OCI-LY7 (cell line): ENCODE data around the gene GCM1. TPM values are rescaled to one million over a fixed set of nuclear protein-coding genes. Genes with fewer than 3 reads are reported as not detected.

Experiments used
- BruUV-seq: library from RNA; stranded (reverse); fragments of 400-500 nt; replicated peaks from 2 replicates; lab custom pipeline; 2021; lab: Mats Ljungman, UMichigan
- CTCF ChIA-PET: fragments of 300-600 bp; sonication (Branson Sonifier 250); formaldehyde crosslinking; loops from one replicate; lab custom pipeline; 2022; ENCODE audit warnings: antibody characterized with exemption; ENCODE audit not compliant: unreplicated experiment; lab: Charles Lee
- POLR2A ChIA-PET: fragments of 300-600 bp; sonication (Branson Sonifier 250); formaldehyde crosslinking; loops from one replicate; lab custom pipeline; 2022; ENCODE audit warnings: antibody characterized with exemption; lab: Charles Lee
- DNase-seq: peaks from one replicate; pipeline ENCODE4 v3.0.0-alpha.2; 2015; ENCODE audit warnings: low spot score
- H2AFZ ChIP-seq: fragments of 200-600 bp; sonication (generic), shearing (Covaris generic); 2 replicates; pipeline ENCODE4 v1.6.1; 2014; ENCODE audit warnings: mild to moderate bottlenecking, antibody characterized with exemption, low read length, moderate library complexity
- H3K27ac ChIP-seq: fragments of 200-600 bp; sonication (generic); 2 replicates; pipeline ENCODE4 v1.5.1; 2014; ENCODE audit warnings: mixed run types, low read depth, mild to moderate bottlenecking, moderate library complexity, low read length, inconsistent platforms; ENCODE audit not compliant: poor library complexity, severe bottlenecking
- H3K36me3 ChIP-seq: fragments of 200-600 bp; sonication (generic); 2 replicates; pipeline ENCODE4 v1.6.1; 2014; ENCODE audit warnings: mild to moderate bottlenecking, antibody characterized with exemption, low read length, moderate library complexity, mixed read lengths; ENCODE audit not compliant: insufficient read depth
- H3K4me1 ChIP-seq: fragments of 200-600 bp; sonication (generic); 2 replicates; pipeline ENCODE4 v1.5.1; 2014; ENCODE audit warnings: mild to moderate bottlenecking, low read length; ENCODE audit not compliant: insufficient read depth, poor library complexity, severe bottlenecking
- H3K4me2 ChIP-seq: fragments of 200-600 bp; sonication (generic); 2 replicates; pipeline ENCODE4 v1.6.1; 2014; ENCODE audit warnings: mild to moderate bottlenecking, low read length
- H3K4me3 ChIP-seq: fragments of 200-600 bp; sonication (generic); 2 replicates; pipeline ENCODE4 v1.5.1; 2014; ENCODE audit warnings: mild to moderate bottlenecking, low read depth, low read length; ENCODE audit not compliant: poor library complexity, severe bottlenecking
- H3K79me2 ChIP-seq: fragments of 200-600 bp; sonication (generic); 2 replicates; pipeline ENCODE4 v1.6.1; 2016; ENCODE audit warnings: low read depth, mild to moderate bottlenecking, low read length, moderate library complexity, mixed read lengths; ENCODE audit not compliant: insufficient read depth
- H3K9me2 ChIP-seq: fragments of 200-600 bp; sonication (generic); 2 replicates; pipeline ENCODE4 v1.6.1; 2016; ENCODE audit warnings: mild to moderate bottlenecking, low read length, mixed read lengths; ENCODE audit not compliant: insufficient read depth
- H3K9me3 ChIP-seq: fragments of 200-600 bp; sonication (generic); 2 replicates; pipeline ENCODE4 v1.6.1; 2014; ENCODE audit warnings: mild to moderate bottlenecking, mixed run types, low read length, mixed read lengths
- H4K20me1 ChIP-seq: fragments of 200-600 bp; sonication (generic); 2 replicates; pipeline ENCODE4 v1.6.1; 2014; ENCODE audit warnings: mild to moderate bottlenecking, antibody characterized with exemption, low read length, moderate library complexity, mixed read lengths; ENCODE audit not compliant: insufficient read depth
- CTCF ChIP-seq: fragments of 200-600 bp; sonication (generic); conservative IDR thresholded peaks from 2 replicates; pipeline ENCODE4 v1.5.1; 2014; ENCODE audit warnings: mild to moderate bottlenecking, antibody characterized with exemption, low read length, moderate library complexity, mixed read lengths
- EZH2phosphoT487 ChIP-seq: fragments of 200-600 bp; sonication (generic); IDR thresholded peaks from 2 replicates; pipeline ENCODE4 v1.6.1; 2018; ENCODE audit warnings: low read depth, borderline replicate concordance, mild to moderate bottlenecking, mixed run types, antibody characterized with exemption, low read length, moderate library complexity, mixed read lengths
- intact Hi-C: fragments of 100-400 bp; cut with micrococcal nuclease; formaldehyde crosslinking; loops from one replicate; pipeline ENCODE4 v1.10.0; 2022; ENCODE audit not compliant: unreplicated experiment
- total RNA-seq, 2 experiments: library from RNA; depleted of rRNA in 1 of 2; stranded (reverse); fragments of >200 nt in 1 of 2; shearing (Covaris generic) in 1 of 2; gene quantifications; 2 replicates each; pipeline ENCODE4 v1.2.3, GENCODE V29; 2014 to 2022

Gene GCM1
- total RNA-seq, 2 experiments from 2014 or later, result not detected

- Histone ChIP-seq H3K9me2 (no peaks in the 10 kb centered on the region), H3K4me1 (no peaks in the 10 kb centered on the region), H2AFZ (no peak overlapping the region), H3K9me3 (no peaks in the 10 kb centered on the region), H3K4me2 (no peak overlapping the region), H4K20me1 (no peaks in the 10 kb centered on the region), H3K36me3 (no peaks in the 10 kb centered on the region), H3K4me3 (no peak overlapping the region), H3K27ac (no peak overlapping the region), H3K79me2 (no peaks in the 10 kb centered on the region)
- TF ChIP-seq CTCF (no peak), EZH2phosphoT487 (no peak)
- ChIA-PET POLR2A (no interaction called here), CTCF (no interaction called here)
- BruUV-seq, result no TSS peak
- no peak for DNase-seq
- intact Hi-C loops, result no loop called here
Measured at GRCh38 chr6:53136000-53136609, 12.5 kb downstream of the GCM1 start.

GRCh38 chr6:53134601-53135235, 13.9 kb downstream of the GCM1 start:
- no peaks in the 10 kb centered on the region for H3K9me3 ChIP-seq
- TF ChIP-seq CTCF (no peak), EZH2phosphoT487 (no peak)
- intact Hi-C loops, result no loop called here
- ChIA-PET CTCF (no interaction called here), POLR2A (interaction anchor here (0.6 to 0.7 kb wide), 2 partner anchors 313 to 343 kb away, joined by 3 to 4 read pairs; no protein-coding TSS in a partner anchor)
- DNase-seq, result no peak
- no peak overlapping the region for H3K27ac ChIP-seq
- no peaks in the 10 kb centered on the region for H4K20me1 ChIP-seq
- BruUV-seq, result no TSS peak
- H3K4me3 ChIP-seq, result no peak overlapping the region
- no peak overlapping the region for H2AFZ ChIP-seq
- H3K4me2 ChIP-seq, result no peak overlapping the region
- no peaks in the 10 kb centered on the region for H3K36me3 ChIP-seq
- no peaks in the 10 kb centered on the region for H3K4me1 ChIP-seq
- no peaks in the 10 kb centered on the region for H3K9me2 ChIP-seq
- H3K79me2 ChIP-seq, result no peaks in the 10 kb centered on the region

GRCh38 chr6:53133961-53134360, 14.7 kb downstream of the GCM1 start:
- POLR2A ChIA-PET, result interaction anchor here (0.6 kb wide), 1 partner anchor 314 kb away, joined by 4 read pairs; no protein-coding TSS in a partner anchor
- Histone ChIP-seq H3K36me3 (no peaks in the 10 kb centered on the region), H3K27ac (no peak overlapping the region), H3K4me2 (no peak overlapping the region), H4K20me1 (no peaks in the 10 kb centered on the region), H3K4me1 (no peaks in the 10 kb centered on the region), H3K9me2 (no peaks in the 10 kb centered on the region), H3K79me2 (no peaks in the 10 kb centered on the region), H2AFZ (no peak overlapping the region), H3K9me3 (no peaks in the 10 kb centered on the region), H3K4me3 (no peak overlapping the region)
- BruUV-seq, result no TSS peak
- CTCF ChIA-PET, result no interaction called here
- DNase-seq, result no peak
- intact Hi-C loops, result no loop called here
- TF ChIP-seq CTCF, result no peak
- TF ChIP-seq EZH2phosphoT487, result no peak
